D721Med (cell line): ENCODE data around the gene GRIK4.

Experiments
- DNase-seq: peaks from one replicate; pipeline ENCODE4 v3.0.0; 2011; ENCODE audit warnings: low spot score; ENCODE audit not compliant: insufficient read length
- FAIRE-seq: peaks from 2 replicates; lab custom pipeline; 2011; peaks lifted over from hg19 to GRCh38; lab: Jason Lieb, UNC
- CTCF ChIP-seq: IDR thresholded peaks from 2 replicates; pipeline ENCODE4 v1.5.1; 2012; ENCODE audit warnings: mild to moderate bottlenecking, control low read depth; ENCODE audit not compliant: insufficient read depth; ENCODE audit errors: missing control alignments

The GRIK4 gene

GRCh38 chr11:120929664-120930154, 418.2 kb downstream of the GRIK4 start:
- peak; percentile 77 for TF ChIP-seq CTCF
- FAIRE-seq (no peak), DNase-seq (peak; percentile 48)

- no peak for DNase-seq
- TF ChIP-seq CTCF: no peak
- FAIRE-seq: no peak
Observed at GRCh38 chr11:120931057-120931779, 419.7 kb downstream of the GRIK4 start.

GRCh38 chr11:120932305-120932915, 420.9 kb downstream of the GRIK4 start:
- no peak for TF ChIP-seq CTCF
- DNase-seq: no peak
- no peak for FAIRE-seq

GRCh38 chr11:120936356-120936755, 424.8 kb downstream of the GRIK4 start:
- DNase-seq: no peak
- TF ChIP-seq CTCF: no peak
- no peak for FAIRE-seq

- no peak for DNase-seq
- FAIRE-seq: no peak
- no peak for TF ChIP-seq CTCF
Observed at GRCh38 chr11:120937501-120937900, 426.0 kb downstream of the GRIK4 start.

- no peak for TF ChIP-seq CTCF
- DNase-seq (no peak), FAIRE-seq (no peak)
Observed at GRCh38 chr11:120938260-120938659, 426.7 kb downstream of the GRIK4 start.
